Fibroblast of skin of abdomen (primary cell): ENCODE data around the gene CARD11.
"Not testable (repeated sequence)": the region's sequence is repeated elsewhere in the genome, so short reads cannot be mapped to it uniquely, and the experiment has no call there.

Experiments used
- DNase-seq: peaks from one replicate; pipeline ENCODE4 v3.0.0-alpha.2; 2013

Gene CARD11

DNA sequence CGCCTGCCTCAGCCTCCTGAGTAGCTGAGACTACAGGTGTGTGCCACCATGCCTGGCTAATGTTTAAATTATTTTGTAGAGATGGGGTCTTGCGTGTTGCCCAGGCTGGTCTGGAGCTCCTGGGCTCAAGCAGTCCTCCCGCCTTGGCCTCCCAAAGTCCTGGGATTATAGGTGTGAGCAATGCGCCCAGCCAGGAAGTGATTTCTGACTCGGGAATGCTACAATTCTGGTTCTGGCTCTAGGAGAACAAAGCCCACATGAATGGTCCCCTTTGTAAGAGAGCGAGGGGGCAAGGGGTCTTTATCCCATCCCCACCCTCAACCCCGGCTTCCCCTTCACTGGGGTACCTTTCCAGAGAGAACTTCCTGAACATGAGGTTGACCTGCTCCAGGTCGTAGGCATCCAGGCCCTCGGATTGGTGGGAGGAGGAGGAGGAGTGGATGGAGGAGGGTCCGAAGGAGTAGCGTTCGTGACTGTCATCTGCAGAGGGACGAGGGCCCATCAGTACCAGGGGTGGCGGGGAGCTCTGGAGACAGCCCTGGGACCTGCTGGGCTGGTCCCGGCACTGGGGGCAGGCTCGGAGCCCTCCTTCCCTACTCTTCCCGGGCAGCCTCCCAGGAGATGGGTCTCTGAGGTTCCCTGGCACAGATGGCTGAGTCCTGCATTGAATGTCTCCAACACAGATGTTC lies 119.6 kb downstream of the CARD11 start:
- no peak for DNase-seq

DNA sequence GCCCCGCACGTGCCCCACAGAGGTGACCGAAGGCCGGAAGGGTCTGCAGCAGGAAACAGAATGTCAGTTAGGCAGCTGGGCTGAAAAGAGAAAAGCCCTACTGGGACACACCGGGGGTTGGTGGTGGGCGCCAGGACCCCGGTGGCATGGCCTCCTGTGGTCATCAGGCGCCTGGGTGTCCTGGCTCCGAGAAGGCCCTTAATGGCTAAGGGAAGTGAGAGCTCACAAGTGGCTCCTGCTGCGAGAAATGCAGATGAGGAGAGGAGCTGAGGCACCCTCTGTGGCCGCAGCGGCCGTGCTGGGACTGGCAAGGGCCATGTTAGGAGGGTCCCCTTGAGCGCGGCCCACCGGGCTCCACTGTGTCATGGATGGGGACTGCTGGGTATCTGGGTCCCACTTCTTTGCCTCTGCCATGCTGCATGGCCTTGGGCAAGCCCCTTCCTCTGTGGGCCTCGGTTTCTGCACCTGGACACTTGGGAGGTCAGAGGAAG lies 120.3 kb downstream of the CARD11 start:
- DNase-seq, result no peak

DNA sequence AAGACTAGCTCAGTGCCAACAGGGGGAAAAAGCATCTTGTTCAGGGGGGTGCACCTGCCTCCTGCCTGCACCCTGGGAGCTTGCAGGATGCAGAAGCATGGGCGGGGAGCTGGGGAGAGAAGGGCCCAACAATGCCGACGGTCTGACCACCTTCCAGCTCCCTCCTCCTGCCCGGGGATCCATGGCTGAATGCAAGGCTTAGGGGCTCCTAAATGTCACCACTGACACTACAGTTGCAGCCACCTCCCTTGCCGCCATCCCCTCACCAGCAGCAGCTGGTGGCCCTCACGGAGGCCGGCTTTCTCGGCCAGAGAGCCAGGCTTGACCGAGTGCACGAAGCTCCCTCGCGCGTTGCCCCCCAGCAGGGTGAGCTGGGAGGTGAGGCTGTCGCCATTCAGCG lies 120.8 kb downstream of the CARD11 start:
- DNase-seq, result no peak

DNA sequence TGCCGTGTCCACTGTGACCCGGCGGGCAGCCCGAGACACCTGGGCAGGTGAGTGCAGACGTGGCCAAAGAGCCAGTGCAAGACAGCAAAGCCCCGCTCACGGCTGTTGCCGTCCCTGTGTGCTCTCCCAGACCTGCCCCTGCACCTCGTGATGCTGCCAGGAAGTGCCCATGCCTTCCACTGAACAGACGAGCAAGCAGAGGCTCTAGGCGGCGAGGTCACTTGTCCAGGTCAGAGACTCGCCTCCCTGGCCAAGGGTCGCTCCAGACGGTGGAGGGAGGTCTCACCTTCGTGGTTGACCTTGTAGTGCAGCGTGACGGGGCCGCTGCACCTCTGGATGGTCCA lies 121.3 kb downstream of the CARD11 start:
- DNase-seq, result no peak

DNA sequence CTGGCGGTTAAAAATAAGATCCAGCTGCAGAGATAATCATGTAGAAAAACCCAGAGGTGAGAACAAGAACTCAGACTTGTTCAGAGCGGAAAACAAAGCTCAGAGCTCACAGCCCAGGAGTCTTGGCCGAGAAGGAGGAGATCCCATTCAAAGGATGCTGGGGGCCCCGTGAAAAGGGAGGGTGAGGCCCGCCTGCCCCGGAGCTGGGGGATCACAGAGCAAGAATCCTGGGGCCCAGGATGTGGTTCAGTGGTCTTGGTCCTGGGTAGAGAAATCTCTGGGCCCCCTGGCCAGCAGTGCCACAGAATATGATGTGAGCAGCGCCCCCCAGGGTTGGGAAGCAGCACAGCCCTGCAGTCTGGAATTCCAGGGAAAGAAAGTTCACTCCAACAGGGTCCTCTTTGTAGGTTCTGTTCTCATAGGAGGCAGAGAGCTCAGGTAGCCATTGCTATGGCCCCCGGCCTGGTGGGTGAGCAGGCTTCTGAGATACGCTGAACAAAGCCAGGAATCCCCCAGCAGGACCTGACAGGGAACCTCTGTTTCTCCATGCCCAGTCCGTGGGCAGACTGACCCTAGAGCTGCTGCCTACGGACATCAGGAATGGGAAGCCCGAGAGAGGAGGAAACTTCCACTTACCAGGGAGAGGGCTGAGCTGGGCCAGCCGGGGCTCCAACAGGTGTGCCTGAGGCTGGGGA lies 121.9 kb downstream of the CARD11 start:
- no peak for DNase-seq

DNA sequence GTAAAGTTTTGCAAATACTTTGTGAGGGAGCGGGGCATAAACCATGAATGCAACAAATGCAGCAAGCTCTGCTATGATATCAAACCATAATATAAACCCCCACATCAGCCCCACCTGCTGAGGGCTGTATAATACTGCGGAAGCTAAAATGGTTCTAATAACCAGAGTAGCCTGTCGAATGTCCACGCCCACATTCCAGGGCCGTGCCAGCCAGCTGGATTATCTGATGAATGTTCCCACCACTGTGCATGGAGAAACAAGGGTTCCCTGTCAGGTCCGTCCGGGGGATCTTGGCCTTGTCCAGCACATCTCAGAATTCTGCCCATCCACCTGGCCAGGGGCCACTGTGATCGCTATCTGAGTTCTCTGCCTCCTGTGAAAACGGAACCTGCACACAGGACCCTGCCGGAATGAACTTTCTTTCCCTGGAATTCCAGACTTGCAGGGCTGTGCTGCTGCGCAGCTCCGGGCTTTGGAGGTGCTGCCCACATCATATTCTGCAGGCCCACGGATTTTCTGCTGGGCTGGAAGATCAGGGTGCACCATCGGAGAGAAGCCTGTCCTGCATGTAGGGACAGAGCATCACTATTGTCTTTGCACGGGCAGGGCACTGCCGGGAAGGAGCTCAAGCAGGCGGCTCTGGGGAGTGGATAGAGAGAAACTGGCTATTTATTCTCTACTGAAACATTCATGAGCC lies 122.6 kb downstream of the CARD11 start:
- no peak for DNase-seq

DNA sequence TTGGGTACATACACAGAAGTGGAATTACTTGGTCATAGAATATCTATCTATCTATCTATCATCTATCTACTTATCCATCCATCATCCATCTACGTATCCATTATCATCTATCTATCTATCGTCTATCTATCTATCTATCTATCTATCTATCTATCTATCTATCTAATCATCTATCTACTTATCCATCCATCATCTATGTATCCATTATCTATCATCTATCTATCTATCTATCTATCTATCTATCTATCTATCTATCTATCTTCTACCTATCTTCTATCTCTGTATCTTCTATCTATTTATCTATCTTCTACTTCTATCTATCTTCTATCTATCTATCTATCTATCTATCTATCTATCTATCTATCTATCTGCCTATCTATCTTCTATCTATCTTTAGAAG lies 123.2 kb downstream of the CARD11 start:
- DNase-seq, result not testable (repeated sequence)

DNA sequence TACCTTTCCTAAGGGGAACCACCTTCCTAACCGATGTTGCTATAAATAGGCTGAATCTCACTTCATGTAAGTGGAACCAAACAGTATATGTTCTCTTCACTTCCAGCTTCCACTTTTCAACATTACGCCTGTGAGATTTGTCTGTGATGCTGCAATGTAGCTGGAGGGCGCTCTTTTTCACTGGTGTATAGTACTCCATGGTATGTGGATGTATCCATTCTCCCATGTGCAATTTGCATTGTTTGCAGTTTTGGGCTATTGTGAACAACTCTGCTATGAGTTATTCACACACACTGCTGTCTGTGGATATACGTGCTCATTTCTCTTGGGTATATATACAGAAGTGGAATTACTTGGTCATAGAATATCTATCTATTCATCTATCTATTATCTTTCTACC lies 123.6 kb downstream of the CARD11 start:
- DNase-seq, result no peak

DNA sequence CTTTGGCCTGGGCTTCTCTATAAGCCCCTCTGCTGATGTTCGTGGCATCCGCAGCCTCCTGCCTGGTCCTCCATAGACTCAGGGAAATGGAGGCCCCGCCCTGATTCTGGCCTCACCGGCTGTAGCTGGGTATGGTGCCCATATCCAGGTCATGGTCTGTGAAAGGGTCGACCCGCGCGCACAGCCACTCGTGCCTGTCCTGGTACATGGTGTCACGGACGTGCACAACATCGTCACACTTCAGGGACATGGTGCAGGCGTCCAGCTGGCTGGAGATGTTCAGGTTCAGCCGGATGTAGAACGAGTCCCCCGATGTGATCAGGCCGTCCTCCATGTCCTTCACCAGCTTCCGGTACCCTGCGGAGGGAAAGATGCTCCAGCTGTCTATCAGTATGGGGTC lies 124.4 kb downstream of the CARD11 start:
- DNase-seq, result no peak

DNA sequence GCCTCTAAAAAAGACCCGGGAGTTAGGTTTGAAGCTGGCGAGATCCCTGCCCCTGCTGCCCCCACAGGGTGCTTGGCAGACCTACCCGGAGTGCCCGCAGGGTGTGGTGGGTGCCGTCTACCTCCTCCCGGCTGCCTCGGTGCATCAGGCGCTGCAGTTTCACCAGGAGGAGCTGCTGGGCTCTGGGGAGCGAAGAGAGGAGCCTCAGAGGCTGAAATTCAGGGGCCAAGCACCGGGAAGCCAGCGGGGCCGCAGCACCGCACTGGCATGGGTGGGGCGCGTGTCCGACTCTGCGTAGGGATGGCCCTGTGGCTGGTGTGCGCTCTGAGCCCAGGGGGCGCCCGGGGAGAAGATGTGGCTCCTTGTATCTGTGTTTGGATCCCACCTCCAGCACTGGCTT lies 125.3 kb downstream of the CARD11 start:
- DNase-seq, result no peak

DNA sequence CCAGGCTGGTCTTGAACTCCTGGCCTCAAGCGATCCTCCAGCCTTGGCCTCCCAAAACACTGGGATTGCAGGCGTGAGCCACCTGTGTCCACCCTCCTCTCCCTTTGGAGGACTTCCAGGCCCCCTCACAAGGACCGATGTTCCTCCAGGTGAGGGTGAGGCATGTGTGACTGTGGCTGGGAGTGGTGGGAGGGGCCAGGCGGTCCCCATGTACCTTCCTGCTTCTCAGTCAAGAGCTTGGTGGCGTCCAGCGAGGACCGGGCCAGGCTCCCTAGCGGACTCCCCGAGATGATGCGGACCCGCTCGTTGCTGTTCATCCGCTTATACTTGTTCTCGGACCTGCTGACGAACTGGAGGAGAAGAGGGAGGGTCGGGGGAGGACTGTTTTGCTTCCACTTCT lies 128.6 kb downstream of the CARD11 start:
- no peak for DNase-seq

DNA sequence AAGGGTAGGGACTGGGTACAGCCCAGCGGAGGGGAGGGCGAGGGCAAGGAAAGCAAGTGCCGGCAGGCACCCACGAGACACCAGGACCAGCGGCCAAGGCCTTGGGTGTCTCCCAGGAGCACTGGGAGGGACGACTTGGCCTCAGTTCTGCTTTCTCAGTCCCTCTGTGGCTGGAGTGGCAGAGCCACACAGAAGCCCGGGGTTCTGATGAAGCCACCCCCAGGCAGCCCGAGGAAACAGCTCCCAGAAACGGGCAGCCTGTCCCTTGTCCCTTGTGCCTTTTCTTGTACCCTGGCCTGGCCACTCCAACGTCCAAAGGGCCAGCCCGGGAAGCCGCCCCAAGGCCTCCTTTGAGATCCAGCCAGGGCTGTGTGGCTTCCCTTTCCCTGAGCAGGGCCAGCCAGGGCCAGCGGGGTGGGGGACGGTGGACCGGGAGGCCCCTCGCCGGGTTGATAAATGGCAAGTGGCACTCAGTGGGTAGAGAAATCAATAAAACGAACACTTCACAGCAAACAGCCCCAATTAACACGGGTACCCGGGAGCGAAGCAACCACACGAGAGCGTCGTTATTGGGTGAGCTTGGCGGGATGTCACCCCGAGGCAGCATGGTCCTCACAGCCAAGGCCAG lies 129.8 kb downstream of the CARD11 start:
- DNase-seq, result no peak

DNA sequence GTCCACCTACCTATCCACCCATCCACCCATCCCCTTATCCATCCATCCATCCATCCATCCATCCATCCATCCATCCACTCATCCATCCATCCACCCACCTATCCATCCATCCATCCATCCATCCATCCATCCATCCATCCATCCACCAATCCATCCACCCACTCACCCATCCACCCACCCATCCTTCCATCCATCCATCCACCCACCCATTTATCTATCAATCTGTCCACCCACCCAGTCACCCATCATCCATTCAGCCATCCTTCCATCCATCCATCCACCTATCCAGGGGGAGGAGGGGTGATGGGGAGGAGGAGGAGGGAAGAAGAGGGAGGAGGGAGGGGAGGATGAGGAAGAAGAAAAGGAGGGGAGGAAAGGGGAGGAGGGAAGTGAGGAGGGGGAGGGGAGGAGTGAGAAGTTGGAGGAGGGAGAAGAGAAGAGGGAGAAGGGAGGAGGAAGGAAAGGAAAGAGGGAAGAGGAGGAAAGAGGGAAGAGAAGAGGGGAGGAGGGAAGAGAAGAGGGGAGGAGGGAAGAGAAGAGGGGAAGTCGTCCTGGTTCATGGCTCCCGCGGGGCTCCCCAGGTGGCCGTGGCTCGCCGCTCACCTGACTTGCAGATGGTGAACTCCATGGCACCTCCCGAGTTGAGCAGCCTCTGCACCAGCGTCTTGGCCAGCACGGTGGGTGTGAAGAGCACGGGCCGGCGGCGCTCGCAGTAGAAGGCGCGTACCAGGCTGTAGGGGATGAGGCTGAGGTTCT lies 130.8 kb downstream of the CARD11 start:
- DNase-seq, result no peak

DNA sequence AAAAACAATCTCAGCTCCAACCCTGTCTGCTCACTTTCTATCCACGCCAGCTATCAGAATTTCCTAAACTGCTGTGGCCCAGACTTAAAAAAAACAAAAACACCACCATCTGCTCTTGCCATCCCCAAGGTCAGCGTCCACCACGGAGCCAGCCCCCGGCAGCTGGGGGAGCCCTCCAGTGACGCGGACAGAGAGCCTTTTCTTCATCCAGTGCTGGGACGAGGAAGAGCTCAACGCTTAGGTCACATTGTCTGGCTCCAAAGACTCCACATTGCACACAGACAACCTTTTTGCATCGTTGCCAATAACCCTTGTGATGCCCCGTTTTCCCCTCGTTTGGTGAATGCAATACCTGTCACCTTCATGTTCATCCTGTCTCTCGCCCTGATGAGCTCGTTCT lies 132.2 kb downstream of the CARD11 start:
- DNase-seq, result no peak

DNA sequence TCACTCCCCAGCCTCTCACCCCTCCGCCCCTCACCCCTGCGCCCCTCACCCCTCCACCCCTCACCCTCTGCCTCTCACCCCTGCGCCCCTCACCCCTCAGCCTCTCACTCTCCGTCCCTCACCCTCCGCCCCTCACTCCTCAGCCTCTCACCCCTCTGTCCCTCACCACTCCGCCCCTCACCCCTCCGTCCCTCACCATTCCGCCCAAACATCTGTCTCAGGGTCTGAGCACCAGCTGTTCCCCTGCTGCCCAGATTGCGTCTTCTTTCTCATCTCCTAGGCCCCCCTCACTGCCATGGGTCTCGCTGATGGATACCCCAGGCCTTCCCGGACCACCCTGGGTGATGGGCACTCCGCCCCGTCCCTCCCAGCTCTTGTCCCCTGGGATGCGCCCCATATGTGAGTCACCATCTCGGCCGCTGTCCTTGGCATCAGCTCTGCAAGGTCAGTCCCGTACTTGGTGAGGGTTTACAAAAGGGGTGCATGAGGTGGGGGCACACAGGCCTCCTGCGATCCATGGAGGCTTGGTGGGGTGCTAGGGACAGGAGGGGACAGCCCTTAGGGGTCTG lies 134.1 kb downstream of the CARD11 start:
- no peak for DNase-seq

DNA sequence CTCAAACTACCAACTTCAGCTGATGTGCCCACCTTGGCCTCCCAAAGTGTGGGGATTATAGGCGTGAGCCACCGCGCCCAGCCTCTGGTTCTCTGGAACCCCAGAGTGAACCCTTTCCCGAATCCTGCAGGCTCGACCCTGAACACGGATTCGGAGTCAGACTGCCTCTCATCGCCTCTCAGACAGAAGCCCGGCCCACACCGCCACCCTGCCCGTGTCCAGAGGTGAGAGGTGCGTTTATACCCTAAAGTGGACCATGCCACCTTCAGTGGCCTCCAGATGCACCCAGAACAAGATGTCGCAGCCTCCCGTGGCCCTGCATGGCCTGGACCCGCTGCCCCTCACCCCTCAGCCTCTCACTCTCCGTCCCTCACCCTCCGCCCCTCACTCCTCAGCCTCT lies 134.6 kb downstream of the CARD11 start:
- no peak for DNase-seq

DNA sequence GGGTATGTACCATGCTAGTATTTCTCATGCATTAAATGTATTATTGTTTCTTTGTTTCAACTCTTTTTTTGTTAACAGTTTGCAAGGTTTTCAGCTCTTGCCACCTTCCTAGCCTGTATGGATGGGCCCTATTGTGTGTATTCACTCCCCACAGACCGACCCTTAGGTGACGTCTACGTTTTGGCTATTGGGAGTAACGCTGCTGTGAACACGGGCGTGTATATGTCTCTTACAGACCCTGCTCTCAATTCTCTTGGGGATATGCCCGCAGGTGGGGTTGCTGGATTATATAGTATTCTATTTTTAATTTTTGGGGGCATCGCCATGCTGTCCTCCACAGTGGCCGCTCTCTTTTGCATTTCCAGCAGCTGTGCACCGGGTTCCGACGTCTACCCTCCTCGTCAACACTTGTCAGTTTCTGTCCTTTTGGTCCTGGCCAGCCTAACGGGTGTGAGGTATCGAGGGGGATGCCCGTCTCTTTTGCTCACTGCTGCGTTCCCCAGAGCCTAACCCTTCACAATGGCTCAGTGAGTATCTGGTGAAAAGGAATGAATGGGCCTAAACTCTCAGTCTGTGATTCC lies 135.5 kb downstream of the CARD11 start:
- DNase-seq, result no peak

DNA sequence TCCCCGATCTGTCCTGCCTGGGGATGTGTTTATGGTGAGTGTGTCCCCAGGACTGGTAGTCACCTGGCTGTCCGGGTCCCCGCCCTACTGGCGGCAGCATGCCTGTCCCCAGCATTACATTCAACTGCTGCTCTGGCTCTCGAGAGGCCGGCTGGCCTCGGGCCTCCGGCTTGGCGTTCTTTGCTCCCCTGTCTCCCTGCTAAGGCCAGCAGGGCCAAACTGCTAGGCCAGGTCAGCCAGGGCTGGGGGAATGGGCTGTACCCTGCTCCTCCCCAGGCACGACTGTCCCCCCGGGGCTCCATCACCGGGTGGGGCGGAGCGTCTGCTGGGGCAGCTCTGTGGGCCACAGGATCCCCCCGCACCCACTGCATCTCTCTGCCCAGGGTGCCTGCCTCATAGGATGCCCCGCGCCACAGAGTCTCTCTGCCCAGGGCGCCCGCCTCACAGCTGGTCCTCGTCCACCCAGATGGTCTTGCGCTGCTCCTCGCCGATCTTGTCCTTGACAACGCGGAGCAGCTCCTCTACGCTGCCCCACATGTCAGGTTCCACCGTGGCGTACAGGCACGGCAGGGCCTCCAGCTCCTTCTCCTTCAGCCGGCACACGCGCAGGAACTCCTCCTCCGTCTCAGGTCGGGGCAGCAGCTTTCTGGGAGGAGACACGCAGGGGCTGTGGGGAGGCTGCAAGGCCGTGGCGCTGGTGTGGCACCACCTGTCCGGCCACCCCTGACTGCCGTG lies 137.3 kb downstream of the CARD11 start:
- no peak for DNase-seq

DNA sequence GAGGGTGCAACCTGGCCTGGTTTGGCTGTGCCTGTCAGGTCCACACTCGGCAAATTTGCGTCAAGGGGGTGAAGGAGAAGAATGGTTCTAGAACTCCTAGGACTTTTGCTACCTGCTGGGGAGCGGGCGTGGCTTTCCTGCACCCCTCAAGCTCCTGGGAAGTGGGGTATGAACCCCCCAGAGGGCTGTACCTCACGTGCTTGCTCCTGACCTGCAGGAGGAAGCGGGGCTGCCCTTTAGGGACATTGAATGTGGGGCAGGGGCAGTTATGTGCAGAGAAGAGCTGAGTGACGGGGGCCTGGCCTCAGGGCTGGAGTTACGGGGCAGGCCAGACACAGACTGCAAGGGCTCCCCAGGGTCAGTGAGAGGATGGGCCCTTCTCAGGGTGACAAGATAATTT lies 138.2 kb downstream of the CARD11 start:
- DNase-seq, result no peak

DNA sequence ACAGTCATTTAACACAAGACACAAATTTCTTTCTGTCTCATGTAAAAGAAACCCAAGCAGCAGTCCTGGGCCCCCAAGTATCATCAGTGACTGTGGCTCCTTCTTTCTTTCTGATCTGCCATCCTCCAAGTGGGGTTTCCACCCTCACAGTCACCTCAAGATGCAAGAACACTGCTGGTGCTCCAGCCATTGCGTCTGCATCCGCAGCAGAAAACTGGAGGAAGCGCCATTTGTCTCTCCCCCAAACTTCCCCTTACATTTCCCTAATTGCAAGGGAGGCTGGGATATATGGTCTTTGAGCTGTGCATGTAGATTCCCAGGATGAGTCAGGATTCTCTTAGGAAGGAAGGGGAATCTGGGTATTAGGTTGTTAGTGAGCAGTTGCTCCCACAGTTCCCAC lies 138.6 kb downstream of the CARD11 start:
- no peak for DNase-seq

DNA sequence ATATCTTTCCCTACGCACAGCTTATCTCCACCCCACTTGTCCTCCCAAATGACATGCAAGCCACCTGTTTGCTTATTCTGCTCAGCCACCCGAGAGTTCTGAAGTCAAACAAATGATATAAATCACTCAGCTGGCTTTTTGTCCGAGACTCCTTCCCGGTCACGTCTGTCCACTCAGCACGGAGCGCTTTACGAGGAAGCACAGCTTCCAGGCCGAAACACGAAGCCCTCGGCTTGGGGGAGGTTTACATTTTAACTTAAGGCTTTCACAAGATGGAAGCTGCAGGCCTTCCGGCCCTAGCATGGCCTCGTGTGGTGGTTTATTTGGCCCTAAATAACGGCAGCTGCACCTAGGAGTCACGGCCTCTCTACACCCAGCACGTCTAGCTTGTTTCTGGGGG lies 139.5 kb downstream of the CARD11 start:
- DNase-seq, result no peak
